D721Med (cell line): ENCODE results near the gene INPP5A.
"Not testable (repeated sequence)": the region's sequence is repeated elsewhere in the genome, so short reads cannot be mapped to it uniquely, and the experiment has no call there.

Experiments used
- DNase-seq: peaks from one replicate; pipeline ENCODE4 v3.0.0; 2011; ENCODE audit warnings: low spot score; ENCODE audit not compliant: insufficient read length
- FAIRE-seq: peaks from 2 replicates; lab custom pipeline; 2011; peaks lifted over from hg19 to GRCh38; lab: Jason Lieb, UNC
- TF ChIP-seq, protein P1 (sequence below): IDR thresholded peaks from 2 replicates; pipeline ENCODE4 v1.5.1; 2012; ENCODE audit warnings: mild to moderate bottlenecking, control low read depth; ENCODE audit not compliant: insufficient read depth; ENCODE audit errors: missing control alignments

INPP5A gene

DNA sequence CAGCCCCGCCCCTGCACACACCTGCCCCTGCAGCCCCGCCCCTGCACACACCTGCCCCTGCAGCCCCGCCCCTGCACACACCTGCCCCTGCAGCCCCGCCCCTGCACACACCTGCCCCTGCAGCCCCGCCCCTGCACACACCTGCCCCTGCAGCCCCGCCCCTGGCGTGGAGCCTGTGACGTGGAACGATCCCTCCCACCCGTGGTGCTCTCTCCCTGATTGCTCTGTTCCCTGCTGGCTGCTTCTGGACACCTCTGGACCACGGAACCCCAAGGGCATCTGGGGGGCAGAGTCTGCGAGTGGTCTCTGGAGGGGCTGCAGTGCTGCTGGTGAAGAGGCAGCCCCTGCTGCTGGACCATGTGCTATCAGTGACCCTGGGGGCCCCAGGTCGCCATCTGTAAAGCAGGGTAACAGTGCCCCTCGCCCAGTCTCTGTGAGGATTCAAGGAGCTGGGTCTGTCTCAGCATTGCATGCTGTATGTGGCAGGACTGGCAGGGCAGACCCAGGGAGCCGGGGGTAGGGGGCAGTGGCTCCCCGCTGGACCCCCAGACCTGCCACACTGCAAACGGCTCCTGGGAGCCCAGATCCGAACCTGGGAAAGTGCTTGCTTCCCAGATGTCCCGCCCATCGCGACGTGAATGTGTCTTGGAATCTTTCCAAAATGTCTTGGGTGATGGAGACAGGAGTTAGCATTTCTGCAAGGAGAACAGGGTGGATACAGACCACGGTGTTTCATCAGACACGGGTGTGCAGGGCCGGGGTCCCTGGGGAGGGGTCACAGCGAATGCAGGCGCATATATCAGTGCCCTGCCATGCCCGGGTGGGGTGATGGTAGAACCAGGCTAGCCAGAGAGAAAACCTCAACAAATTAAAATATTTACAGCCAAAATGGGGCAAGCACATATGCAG lies 276.2 kb downstream of the INPP5A start:
- no peak for FAIRE-seq
- no peak for DNase-seq
- TF ChIP-seq, protein P1, sequence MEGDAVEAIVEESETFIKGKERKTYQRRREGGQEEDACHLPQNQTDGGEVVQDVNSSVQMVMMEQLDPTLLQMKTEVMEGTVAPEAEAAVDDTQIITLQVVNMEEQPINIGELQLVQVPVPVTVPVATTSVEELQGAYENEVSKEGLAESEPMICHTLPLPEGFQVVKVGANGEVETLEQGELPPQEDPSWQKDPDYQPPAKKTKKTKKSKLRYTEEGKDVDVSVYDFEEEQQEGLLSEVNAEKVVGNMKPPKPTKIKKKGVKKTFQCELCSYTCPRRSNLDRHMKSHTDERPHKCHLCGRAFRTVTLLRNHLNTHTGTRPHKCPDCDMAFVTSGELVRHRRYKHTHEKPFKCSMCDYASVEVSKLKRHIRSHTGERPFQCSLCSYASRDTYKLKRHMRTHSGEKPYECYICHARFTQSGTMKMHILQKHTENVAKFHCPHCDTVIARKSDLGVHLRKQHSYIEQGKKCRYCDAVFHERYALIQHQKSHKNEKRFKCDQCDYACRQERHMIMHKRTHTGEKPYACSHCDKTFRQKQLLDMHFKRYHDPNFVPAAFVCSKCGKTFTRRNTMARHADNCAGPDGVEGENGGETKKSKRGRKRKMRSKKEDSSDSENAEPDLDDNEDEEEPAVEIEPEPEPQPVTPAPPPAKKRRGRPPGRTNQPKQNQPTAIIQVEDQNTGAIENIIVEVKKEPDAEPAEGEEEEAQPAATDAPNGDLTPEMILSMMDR: no peak

DNA sequence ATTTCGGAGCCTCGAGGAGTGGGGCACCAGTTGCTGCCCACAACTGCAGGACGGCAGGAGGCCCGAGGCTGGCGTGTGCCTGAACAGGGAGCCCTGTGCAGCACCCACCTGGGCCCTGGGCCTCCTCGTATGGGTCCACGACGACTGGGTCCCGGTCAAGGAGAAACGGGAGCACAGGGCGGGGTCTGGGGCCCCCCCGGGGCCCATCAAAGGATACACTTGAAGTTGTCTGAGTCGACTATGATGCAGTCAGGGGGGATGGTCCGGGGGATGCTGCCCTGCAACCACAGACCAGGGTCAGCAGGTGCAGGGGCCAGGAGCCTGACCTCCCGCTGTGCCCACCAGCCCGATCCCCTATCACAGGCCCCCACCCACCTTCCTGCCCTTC lies 276.9 kb downstream of the INPP5A start:
- FAIRE-seq (no peak), DNase-seq (no peak)
- TF ChIP-seq, protein P1: no peak

DNA sequence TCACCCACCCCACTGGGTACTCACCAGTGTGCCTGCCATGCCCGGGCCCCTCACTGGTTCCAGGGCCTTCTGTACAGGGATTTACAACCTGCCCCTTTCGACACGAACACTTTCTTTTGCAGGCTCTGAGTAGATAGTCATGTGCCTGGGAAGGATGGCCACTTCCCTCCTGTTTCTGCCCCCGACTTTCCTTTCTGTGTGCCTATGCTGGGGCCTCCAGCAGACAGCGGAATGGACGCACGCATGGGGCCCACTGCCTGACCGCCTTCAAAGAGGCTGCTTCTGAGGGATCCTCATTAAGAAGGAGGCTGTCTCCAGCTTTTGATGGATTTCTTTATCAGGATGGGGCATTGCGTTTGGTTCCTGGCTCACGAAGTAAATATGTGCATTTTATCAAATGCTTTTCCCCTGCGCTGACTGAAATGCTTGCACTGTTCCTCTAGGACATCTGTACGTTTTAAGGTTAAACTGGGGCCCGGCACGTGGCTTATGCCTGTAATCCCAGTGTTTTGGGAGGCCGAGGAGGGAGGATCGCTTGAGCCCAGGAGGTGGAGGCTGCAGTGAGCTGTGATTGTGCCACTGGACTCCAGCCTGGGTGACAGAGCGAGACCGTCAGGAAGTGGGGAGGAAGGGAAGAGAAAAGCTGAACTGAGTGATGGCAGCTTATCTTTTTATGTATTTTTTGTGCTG lies 277.7 kb downstream of the INPP5A start:
- no peak for DNase-seq
- TF ChIP-seq, protein P1: no peak
- FAIRE-seq: no peak

DNA sequence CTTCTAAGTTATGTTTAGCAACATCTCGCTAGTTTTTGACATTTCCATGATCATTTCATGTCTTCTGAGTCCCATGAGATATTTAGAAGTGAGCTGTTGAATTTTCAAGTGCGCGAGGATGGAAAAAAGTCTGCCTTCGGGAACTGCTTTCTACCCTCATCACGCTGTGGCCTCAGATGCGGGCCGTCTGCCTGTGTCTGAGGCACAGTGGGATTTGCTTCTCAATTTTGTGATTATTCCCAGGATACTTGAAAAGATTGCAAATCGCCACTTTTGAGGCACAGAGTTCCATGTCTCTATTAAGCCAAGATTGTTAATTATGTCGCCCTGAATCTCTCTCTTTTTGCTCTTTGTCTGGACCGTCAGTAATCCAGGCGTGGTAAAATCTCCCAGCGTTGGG lies 279.1 kb downstream of the INPP5A start:
- FAIRE-seq: no peak
- TF ChIP-seq, protein P1: no peak
- DNase-seq: no peak

DNA sequence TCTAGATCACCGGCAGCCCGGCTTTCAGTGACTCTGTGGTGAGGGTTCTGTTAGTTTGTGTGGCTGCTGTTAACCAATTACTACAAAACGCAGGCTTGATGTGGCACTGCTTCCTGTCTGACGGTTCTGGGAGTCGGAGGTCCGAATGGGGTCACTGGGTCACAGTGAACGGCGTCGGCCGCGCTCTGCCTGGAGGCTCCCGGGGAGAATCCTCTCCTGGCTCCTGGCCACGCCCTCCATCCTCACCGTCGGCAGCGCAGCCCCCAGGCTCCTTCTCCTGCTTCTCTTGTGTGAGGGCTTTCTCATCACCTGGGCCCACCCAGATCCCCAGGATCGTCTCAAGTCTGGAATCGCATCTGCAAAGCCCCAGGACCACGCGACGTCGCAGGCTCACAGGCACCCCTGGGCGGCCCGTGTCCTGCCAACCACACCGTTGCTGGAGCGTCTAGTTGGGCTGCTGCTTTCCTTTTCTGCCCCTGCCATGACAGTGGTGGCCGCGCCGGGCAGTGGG lies 280.2 kb downstream of the INPP5A start:
- TF ChIP-seq, protein P1: no peak
- DNase-seq (no peak), FAIRE-seq (no peak)

DNA sequence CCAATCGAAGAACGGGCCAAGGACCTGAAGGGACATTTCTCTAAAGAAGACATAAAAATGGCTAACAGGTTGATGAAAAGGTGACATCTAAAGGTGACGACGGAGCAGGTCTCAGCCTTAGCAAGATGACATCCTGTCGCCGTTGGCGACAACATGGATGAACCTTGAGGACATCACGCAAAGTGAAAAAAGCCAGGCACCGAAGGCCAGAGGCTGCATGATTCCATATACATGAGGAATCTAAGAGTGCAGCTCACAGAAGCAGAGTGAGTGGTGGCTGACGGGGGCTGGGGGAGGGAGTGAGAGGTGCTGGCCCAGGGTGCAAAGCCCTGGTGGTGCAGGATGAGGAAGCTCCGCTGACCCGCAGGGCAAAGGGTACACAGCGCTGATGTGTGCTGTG lies 282.5 kb downstream of the INPP5A start:
- no peak for DNase-seq
- TF ChIP-seq, protein P1: no peak
- FAIRE-seq: no peak

DNA sequence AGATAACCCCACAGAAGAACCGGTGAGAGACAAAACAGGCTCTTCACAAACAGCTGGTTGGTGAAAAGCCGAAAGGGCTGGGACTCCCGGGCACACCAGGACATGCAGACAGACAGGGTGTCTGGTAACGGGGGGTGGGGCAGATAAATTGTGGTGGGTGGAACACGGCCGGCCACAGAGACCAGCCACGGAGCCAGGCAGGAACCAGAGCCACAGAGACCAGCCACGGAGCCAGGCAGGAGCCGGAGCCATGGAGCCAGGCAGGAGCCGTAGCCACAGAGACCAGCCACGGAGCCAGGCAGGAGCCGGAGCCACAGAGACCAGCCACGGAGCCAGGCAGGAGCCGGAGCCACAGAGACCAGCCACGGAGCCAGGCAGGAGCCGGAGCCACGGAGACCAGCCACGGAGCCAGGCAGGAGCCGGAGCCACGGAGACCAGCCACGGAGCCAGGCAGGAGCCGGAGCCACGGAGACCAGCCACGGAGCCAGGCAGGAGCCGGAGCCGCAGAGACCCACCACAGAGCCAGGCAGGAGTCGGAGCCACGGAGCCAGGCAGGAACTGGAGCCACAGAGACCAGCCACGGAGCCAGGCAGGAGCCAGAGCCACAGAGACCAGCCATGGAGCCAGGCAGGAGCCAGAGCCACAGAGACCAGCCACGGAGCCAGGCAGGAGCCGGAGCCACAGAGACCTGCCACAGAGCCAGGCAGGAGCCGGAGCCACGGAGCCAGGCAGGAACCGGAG lies 288.4 kb downstream of the INPP5A start:
- FAIRE-seq, DNase-seq: not testable (repeated sequence)
